K562 (cell line): ENCODE results near the gene BLTP3A. TPM values are rescaled to one million over a fixed set of nuclear protein-coding genes. Genes with fewer than 3 reads are reported as not detected.
A peak's percentile ranks its signal among the peaks of the same experiment; 100 is the strongest.

Source experiments
- AFF4 ChIP-seq: sonication (generic); formaldehyde crosslinking; IDR thresholded peaks from 2 replicates; pipeline ENCODE4 v1.8.0; 2023; ENCODE audit warnings: mild to moderate bottlenecking, missing genetic modification reagents
- CCAR2 ChIP-seq: fragments of 200-400 bp; formaldehyde crosslinking; IDR thresholded peaks from 2 replicates; pipeline ENCODE4 v1.6.1; 2017; ENCODE audit warnings: mild to moderate bottlenecking, low read depth, low read length
- CCNT2 ChIP-seq: IDR thresholded peaks from 2 replicates; pipeline ENCODE4 v1.6.1; 2011; ENCODE audit warnings: borderline replicate concordance, low read depth, mild to moderate bottlenecking, moderate library complexity, mixed read lengths, low read length; ENCODE audit not compliant: insufficient read length; ENCODE audit errors: extremely low read depth
- CSDE1 ChIP-seq, 2 experiments: fragments of 450-650 bp; IDR thresholded peaks; 2 replicates each; pipeline ENCODE4 v1.6.1; 2016; ENCODE audit warnings: mild to moderate bottlenecking in 1 of 2
- DIDO1 ChIP-seq: fragments of 450-650 bp; IDR thresholded peaks from 2 replicates; pipeline ENCODE4 v1.6.1; 2016; ENCODE audit warnings: low read depth, missing biosample characterization, missing genetic modification characterization
- FUS ChIP-seq: fragments of 200-400 bp; formaldehyde crosslinking; optimal IDR thresholded peaks from 2 replicates; pipeline ENCODE3; 2017; ENCODE audit warnings: low read depth, low read length
- LCOR ChIP-seq: sonication (generic); formaldehyde crosslinking; IDR thresholded peaks from 2 replicates; pipeline ENCODE4 v1.8.0; 2022; ENCODE audit warnings: mild to moderate bottlenecking, missing genetic modification reagents
- MYC ChIP-seq, 2 experiments: fragments of 250-450 bp in 1 of 2; sonication (Bioruptor Pico) in 1 of 2; IDR thresholded peaks; 2 replicates each; pipeline versions ENCODE4 v1.5.1 to v1.6.1; 2012 to 2021; ENCODE audit warnings: low read depth in 2 of 2, borderline replicate concordance in 1 of 2, improper control_type of control experiment in 1 of 2, low read length in 1 of 2, mild to moderate bottlenecking in 1 of 2, moderate library complexity in 1 of 2
- NRF1 ChIP-seq, 2 experiments: fragments of 450-650 bp; IDR thresholded peaks in 1 of 2; conservative IDR thresholded peaks in 1 of 2; 2 replicates each; pipeline ENCODE4 v1.6.1; 2014; ENCODE audit warnings: mild to moderate bottlenecking in 2 of 2
- RBBP5 ChIP-seq: fragments of 200-600 bp; sonication (generic); IDR thresholded peaks from 2 replicates; pipeline ENCODE4 v1.6.1; 2012; ENCODE audit warnings: borderline replicate concordance, mild to moderate bottlenecking, low read length, control low read depth, inconsistent platforms; ENCODE audit not compliant: insufficient read depth, poor library complexity, severe bottlenecking
- SMARCE1 ChIP-seq: fragments of 450-650 bp; IDR thresholded peaks from 2 replicates; pipeline ENCODE4 v1.7.1; 2016; ENCODE audit warnings: mild to moderate bottlenecking
- TEAD1 ChIP-seq, 2 experiments: fragments of 450-650 bp in 1 of 2; sonication (generic) in 1 of 2; formaldehyde crosslinking; IDR thresholded peaks; 2 replicates each; pipeline versions ENCODE4 v1.4.0 to v1.8.0; 2020 to 2022; ENCODE audit warnings: mild to moderate bottlenecking in 2 of 2, missing genetic modification reagents in 1 of 2
- TSC22D4 ChIP-seq: fragments of 450-650 bp; IDR thresholded peaks from 2 replicates; pipeline ENCODE4 v1.6.1; 2016; ENCODE audit warnings: missing genetic modification characterization, missing biosample characterization, control low read depth
- ZFPM2 ChIP-seq: fragments of 250-450 bp; sonication (Bioruptor Pico); IDR thresholded peaks from 2 replicates; pipeline ENCODE4 v1.5.1; 2022; ENCODE audit warnings: mild to moderate bottlenecking
- ZNF384 ChIP-seq: IDR thresholded peaks from 2 replicates; pipeline ENCODE4 v1.6.1; 2012; ENCODE audit warnings: low read depth, low read length, improper control_type of control experiment
- ZNF561 ChIP-seq: fragments of 450-650 bp; formaldehyde crosslinking; conservative IDR thresholded peaks from 2 replicates; pipeline ENCODE4 v1.4.0; 2020; ENCODE audit warnings: mild to moderate bottlenecking, moderate library complexity
- polyA plus RNA-seq, 8 experiments: library from polyadenylated mRNA; depleted of rRNA in 4 of 8; stranded (reverse) in 5 of 8; unstranded in 3 of 8; fragments of >200 nt; fragmentation: Nextera tagmentation in 2 of 8; fragmentation: Illumina TruSeq in 1 of 8; extraction: Ambion mirVana in 2 of 8; extraction: Trizol in 1 of 8; gene quantifications; 2 replicates each; pipeline versions ENCODE4 v1.2.1 to v1.2.3, GENCODE V29; 2011 to 2014; ENCODE audit warnings: inconsistent platforms in 1 of 8, missing spikeins in 1 of 8
- total RNA-seq, 7 experiments: library from RNA; depleted of rRNA in 6 of 7; stranded (reverse); fragments of >200 nt in 6 of 7; fragmentation: Illumina TruSeq in 2 of 7; extraction: Trizol in 2 of 7; gene quantifications; 2 replicates each; pipeline versions ENCODE4 v1.2.1 to v1.2.3, GENCODE V29; 2011 to 2021; ENCODE audit warnings: low replicate concordance in 1 of 7
- TF ChIP-seq, protein P1 (sequence below): sonication (generic); formaldehyde crosslinking; IDR thresholded peaks from 2 replicates; pipeline ENCODE4 v1.8.0; 2022; ENCODE audit warnings: mild to moderate bottlenecking, missing genetic modification reagents
- TF ChIP-seq, protein P2 (sequence below): fragments of 450-650 bp; IDR thresholded peaks from 2 replicates; pipeline ENCODE4 v1.6.1; 2018; ENCODE audit not compliant: partially characterized antibody

The BLTP3A gene
- total and polyA plus RNA-seq, 9 of the 15 experiments (the other 6 are each of a cell fraction or from before 2014, with no cell fraction given): 7.5 to 34.6 (median 15.5) TPM

GRCh38 chr6:34791701-34792604 lies at the start of gene BLTP3A (continued):
- TF ChIP-seq ZFPM2: peak; percentile 50; the same call in 1 of the 2 replicates
- TF ChIP-seq RBBP5: peak; percentile 85
- TF ChIP-seq, protein P1, sequence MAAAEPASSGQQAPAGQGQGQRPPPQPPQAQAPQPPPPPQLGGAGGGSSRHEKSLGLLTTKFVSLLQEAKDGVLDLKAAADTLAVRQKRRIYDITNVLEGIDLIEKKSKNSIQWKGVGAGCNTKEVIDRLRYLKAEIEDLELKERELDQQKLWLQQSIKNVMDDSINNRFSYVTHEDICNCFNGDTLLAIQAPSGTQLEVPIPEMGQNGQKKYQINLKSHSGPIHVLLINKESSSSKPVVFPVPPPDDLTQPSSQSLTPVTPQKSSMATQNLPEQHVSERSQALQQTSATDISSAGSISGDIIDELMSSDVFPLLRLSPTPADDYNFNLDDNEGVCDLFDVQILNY (CRISPR knock-in tag): peak; percentile 66; the same call in 1 of the 2 replicates
- no peak for TF ChIP-seq ZNF561 (CRISPR knock-in tag)
- TF ChIP-seq CCAR2: no peak
- TF ChIP-seq NRF1 (conservative IDR thresholded peaks at IDR 0.05 in 1 of 2, IDR thresholded peaks at IDR 0.05 in 1 of 2): peak; percentile 80 to 85
- TF ChIP-seq LCOR: no peak
- no peak; the same call in 1 of the 2 replicates for TF ChIP-seq AFF4 (CRISPR knock-in tag)
- TF ChIP-seq TEAD1 (CRISPR knock-in tag; IDR thresholded peaks at IDR 0.05): peak in 1 of 2 experiments; percentile 27; a peak in 1 of 4 replicates
- peak; percentile 63 for TF ChIP-seq FUS
- no peak for TF ChIP-seq ZNF384
- TF ChIP-seq TSC22D4 (tag): no peak
- peak; percentile 14 for TF ChIP-seq SMARCE1
- 0 out of 4 replicates have a peak, but pooled peaks of 1 of the 2 experiments have one; percentile 29 for TF ChIP-seq CSDE1 (IDR thresholded peaks at IDR 0.05)
- peak; percentile 55 for TF ChIP-seq MYC (IDR thresholded peaks at IDR 0.05; ENCODE audit: low read depth, low read length)
- TF ChIP-seq MYC (CRISPR knock-in tag; IDR thresholded peaks at IDR 0.05; ENCODE audit: borderline replicate concordance, low read depth): peak; percentile 79; the same call in 1 of the 2 replicates
- TF ChIP-seq CCNT2: peak; percentile 97
- no peak for TF ChIP-seq DIDO1 (tag)
- TF ChIP-seq, protein P2, sequence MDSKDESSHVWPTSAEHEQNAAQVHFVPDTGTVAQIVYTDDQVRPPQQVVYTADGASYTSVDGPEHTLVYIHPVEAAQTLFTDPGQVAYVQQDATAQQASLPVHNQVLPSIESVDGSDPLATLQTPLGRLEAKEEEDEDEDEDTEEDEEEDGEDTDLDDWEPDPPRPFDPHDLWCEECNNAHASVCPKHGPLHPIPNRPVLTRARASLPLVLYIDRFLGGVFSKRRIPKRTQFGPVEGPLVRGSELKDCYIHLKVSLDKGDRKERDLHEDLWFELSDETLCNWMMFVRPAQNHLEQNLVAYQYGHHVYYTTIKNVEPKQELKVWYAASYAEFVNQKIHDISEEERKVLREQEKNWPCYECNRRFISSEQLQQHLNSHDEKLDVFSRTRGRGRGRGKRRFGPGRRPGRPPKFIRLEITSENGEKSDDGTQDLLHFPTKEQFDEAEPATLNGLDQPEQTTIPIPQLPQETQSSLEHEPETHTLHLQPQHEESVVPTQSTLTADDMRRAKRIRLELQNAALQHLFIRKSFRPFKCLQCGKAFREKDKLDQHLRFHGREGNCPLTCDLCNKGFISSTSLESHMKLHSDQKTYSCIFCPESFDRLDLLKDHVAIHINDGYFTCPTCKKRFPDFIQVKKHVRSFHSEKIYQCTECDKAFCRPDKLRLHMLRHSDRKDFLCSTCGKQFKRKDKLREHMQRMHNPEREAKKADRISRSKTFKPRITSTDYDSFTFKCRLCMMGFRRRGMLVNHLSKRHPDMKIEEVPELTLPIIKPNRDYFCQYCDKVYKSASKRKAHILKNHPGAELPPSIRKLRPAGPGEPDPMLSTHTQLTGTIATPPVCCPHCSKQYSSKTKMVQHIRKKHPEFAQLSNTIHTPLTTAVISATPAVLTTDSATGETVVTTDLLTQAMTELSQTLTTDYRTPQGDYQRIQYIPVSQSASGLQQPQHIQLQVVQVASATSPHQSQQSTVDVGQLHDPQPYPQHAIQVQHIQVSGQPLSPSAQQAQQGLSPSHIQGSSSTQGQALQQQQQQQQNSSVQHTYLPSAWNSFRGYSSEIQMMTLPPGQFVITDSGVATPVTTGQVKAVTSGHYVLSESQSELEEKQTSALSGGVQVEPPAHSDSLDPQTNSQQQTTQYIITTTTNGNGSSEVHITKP: peak; percentile 89
